DND-41 (cell line): ENCODE data around the gene CREB3L2.

Experiments used
- CTCF ChIP-seq: IDR thresholded peaks from 2 replicates; pipeline ENCODE4 v1.5.1; 2012; ENCODE audit warnings: borderline replicate concordance, low read length, moderate library complexity, mild to moderate bottlenecking; ENCODE audit not compliant: poor library complexity, severe bottlenecking; ENCODE audit errors: extremely low read depth
- EZH2 ChIP-seq: IDR thresholded peaks from 3 replicates; pipeline ENCODE4 v1.6.1; 2012; ENCODE audit warnings: borderline replicate concordance, low read depth, mild to moderate bottlenecking, moderate library complexity, low read length, inconsistent platforms; ENCODE audit not compliant: severe bottlenecking

GRCh38 chr7:137956591-137956990, 45.3 kb downstream of the CREB3L2 start:
- TF ChIP-seq CTCF (no peak), EZH2 (no peak)
